HG02623 (cell line): ENCODE measurements around the gene RERE.
"Not testable (repeated sequence)": the region's sequence is repeated elsewhere in the genome, so short reads cannot be mapped to it uniquely, and the experiment has no call there.

Source experiments
- ATAC-seq: cut with Tn5 transposase; IDR thresholded peaks from one replicate; pipeline ENCODE4 v1.9.1; 2021; ENCODE audit warnings: moderate library complexity; ENCODE audit not compliant: unreplicated experiment

RERE gene

DNA sequence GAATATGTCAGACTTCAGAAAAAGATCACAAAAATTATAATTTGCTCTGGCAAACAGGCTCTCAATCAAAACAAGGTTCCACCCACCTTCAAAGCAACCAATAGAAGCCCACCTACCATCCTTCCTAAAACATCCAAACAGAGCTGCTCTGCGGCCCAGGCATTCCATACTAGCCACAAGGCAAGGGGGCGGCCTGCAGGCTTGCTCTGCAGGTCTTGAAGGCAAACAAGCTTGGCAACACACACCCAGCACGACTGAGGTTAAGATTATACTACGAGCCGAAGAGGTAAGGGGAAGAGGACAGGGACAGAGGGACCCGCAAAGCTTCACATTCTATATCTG, 292.3 kb downstream of the RERE start:
- ATAC-seq: peak; percentile 9

DNA sequence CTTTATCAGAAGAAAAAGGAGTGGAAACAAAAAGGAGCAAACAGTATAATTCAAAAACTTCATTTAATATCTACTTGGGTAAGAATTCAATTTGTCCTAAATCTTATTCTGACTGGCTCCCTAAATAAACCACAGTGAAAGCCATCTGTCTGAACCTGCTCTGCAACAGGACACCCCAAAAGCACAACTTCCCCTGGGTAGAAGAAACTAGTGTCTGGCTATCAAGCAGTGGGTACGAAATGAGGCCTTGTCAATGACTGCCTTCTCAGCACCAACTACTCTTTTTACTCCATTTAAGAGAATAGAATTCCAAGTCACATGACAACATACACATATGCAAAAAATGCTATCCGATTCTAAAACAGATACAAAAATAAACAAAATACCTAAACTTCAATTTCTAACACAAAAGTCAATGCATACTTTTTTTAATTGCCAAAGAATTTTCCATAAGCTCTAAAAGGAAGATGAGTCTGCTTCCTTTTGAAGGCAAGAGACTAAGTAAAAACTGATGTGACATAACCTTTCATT, 292.7 kb downstream of the RERE start:
- no peak for ATAC-seq

DNA sequence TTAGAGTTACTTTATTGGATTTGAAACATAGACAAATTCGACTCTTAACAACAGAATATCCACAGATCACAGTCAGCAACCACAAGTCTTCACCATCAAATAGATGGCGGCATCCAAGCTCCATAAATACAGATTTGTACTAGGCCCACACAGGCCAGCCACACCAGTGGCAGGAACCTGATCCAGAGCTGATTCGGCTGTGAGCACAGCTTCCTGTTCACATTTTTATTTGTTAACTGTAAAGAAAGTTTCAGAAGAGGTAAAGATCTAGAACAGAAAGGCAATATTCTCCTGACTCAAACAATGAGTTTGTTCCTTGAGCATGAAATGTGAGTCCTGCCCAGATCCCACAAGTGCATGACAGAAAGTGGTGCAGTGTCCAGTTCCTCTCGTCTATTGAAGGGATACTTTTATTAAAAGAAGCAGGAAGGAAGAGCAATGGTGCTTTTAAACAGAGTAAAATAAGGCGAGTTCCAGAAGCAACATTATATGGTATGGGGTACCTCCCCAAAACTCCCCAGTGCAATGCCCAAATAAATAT, 293.7 kb downstream of the RERE start:
- ATAC-seq: no peak

DNA sequence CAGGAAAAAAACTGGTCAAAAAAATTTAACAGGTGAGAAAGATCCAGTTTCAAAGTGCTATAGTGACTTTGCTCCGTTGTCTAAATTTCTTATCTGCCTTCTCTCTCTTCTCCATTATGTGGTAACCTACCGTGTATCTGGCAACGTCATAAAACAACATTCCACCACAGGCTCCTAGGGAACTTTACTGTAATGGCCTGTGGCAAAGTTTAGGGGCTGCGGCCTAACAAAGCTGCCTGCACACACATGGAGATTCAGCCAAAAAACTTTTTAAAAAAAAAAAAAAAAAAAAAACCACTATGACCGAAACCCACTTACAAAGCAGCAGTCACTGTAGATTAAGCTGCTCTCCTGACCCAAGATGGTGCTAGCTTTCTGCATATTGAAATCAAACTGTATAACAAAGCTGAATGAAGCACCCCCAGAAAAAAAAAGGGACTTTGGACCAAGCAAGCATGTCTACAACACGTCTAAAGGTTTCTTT, 296.9 kb downstream of the RERE start:
- ATAC-seq: no peak

DNA sequence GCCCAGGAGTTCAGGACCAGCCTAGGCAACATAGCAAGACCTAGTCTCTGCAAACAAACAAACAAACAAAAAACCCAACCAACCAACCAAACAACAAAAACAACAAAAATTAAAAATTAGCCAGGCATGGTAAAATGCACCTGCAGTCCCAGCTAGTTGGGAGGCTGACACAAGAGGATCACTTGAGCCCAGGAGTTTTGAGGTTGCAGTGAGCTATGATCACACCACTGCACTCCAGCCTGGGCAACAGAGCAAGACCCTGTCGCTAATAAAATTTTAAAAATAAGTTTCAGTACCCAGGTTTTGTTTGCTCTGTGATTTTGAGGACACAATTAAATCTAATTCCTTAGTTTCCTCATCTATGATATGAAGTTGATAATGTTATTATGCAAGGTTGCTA, 298.3 kb downstream of the RERE start:
- ATAC-seq: no peak

DNA sequence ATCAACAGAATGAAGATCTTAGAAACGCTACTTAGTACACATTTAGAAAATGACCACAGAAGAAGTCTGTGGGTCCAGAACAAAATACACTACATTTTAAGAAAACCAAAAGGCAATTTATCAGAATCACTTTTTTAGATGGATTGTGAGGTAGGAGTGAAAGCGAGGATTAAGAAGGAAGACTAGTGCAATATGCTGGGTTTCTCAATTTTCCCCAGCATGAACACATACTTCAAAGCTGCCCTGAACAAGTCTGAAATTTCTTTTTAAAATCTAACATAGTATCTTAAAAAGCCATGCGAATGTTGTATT, 299.0 kb downstream of the RERE start:
- ATAC-seq: no peak

DNA sequence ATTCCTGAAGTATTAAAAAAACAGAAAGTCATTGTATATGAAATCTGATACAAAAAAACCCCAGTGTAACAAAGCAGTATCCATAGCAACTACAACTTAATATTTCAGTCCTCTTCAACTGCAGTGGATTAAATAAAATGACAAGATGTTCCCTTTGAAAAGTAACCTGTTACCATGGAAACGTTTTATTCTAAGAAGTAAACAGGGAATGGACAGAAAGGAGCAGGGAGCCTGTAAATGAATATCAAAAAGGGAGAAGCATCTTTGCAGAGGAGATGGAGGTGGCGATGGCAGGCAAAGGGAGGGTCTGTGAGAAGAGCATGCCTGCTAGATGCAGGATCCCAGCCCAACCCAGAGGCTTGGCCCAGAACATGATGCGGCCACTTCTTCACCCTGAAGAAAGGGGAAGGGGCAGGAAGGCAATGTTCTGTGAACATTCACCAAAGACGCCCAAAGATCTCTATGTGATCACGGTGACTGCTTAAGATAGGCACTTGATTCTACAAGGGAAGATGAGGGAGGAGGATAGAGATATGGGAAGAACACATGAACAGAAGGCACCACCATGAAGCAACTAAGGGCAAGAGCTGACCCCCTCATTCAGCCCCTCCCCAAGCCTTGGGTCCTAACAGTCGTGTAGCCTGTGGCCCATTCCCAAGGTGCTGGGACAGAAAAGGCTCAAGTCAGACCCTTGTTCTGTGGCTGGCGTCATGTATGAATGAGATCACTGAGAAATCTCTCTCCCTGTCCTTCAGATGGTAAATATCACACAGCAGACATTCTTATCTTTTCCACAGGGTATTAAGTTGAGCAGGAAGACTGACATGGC, 299.6 kb downstream of the RERE start:
- no peak for ATAC-seq

DNA sequence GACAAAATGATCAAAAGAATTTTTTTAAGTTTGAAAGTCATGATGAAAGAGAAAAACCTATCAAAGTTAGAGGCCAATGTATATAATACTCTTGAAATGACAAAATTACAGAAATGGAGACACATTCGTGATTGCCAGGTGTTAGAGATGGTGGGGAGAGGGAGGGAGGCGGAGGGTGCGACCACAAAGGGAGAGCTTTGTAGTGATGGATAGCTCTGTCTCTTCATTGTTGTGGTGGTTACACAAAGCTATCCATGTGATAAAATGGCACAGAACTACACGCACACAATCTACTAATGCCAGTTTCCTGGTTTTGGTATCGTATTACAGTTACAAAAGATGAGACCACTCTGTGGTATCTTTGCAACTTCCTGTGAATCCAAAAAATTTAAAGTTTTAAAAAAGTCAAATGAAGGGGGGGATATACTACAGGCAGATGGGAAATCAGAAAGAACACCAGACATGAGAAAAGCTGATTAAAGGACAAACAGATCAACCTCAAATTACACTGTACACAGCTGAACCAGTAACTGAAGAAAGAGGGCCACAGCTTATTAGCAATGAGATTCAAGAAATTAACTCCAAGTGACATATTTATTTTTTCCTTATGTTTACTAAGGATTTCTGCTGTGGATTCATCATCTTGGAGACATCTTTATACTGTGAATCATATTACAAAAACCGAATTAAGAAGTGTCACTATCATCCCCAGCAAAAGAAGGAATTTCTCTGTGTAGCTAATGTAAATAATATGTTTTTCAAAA, 300.5 kb downstream of the RERE start:
- no peak for ATAC-seq

DNA sequence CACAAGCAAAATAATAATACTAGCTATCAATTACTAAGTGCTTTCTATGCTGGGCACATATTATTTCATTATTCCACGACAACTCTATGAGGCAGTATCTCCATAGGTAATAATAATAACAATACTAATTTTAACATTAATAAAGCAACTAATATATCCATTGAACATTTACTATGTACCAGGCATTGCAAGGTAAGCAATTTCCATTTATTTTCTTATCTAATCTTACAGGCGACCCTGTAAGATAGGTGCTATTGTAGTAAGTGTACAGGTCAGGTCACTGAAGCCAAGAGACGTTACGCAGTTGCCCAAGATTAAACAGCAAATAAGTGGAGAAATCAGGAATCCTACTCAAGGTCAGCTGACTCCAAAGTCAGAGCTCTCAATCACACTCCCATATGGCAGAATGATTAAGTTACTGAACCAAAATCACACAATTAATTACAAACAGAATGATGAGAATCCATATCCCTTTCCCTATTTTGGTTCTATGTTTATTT, 301.1 kb downstream of the RERE start:
- no peak for ATAC-seq

DNA sequence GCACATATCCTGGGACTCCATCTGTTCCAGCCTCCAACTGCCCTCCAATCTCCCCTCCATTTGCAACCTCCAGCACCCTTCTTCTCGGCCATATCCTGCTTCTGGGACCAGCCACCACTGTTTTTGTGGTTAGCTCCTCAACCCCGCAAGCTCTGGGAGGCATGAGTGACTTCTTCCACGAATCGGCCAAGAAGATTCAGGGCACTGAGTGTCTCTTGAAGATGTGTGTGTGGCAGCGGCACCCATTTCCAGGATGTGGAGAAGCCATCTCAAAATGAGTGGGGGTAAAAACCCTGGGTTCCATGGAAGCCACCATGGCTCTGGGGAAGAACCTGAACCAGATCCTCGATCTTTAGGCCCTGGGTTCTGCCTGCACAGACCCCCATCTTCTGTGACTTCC, 304.9 kb downstream of the RERE start:
- ATAC-seq: no peak

DNA sequence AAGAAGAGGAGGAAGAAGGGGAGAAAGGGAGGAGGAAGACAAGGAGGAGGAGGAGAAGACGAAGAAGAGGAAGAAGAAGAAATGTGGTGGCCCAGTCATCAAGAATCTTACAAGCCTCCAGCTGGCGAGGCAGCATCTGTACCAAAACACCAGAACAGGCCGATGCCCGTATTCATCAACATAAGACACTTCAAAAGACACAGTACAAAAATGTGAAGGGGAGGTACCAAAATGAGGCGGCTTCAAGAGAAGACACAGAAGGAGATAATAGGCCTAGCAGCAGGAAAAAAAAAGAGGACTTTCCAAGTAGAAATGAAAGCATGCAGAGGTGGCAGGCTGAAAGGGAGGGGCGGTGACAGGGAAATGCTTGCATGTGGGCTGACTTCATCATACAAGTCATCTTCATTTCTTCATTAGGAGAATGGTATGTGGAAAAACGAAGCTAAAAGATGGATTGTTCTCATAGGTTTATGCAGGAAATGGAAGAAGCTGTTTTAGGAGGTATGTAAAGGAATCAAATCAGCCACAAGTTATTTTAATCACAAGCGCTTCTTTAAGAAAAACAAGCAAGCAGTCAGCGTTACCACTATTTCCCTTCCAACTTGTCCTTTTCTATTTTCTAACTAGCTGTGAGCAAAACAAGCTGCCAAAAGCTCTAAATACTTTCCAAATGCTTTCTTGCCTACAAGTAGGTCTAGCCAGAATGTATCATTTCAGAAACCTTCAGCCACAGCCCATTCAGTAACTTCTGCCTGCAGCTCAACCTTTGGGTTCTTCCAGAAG, 307.2 kb downstream of the RERE start:
- ATAC-seq: no peak

DNA sequence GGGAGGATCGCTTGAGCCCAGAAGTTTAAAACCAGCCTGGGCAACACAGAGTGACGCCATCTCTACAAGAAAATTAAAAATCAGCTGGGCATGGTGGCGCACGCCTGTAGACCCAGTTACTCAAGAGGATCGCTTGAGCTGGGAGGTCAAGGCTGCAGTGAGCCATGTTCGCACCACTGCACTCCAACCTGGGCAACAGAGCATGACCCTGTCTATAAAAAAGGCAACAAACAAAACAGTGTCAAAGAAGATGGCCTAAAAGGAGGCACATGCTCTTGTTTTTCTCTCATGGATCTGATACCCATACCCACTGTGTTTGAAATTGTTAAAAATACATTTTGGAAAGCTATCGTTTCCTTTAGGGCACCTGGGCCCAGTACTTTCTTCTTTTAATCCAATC, 307.9 kb downstream of the RERE start:
- ATAC-seq: no peak

DNA sequence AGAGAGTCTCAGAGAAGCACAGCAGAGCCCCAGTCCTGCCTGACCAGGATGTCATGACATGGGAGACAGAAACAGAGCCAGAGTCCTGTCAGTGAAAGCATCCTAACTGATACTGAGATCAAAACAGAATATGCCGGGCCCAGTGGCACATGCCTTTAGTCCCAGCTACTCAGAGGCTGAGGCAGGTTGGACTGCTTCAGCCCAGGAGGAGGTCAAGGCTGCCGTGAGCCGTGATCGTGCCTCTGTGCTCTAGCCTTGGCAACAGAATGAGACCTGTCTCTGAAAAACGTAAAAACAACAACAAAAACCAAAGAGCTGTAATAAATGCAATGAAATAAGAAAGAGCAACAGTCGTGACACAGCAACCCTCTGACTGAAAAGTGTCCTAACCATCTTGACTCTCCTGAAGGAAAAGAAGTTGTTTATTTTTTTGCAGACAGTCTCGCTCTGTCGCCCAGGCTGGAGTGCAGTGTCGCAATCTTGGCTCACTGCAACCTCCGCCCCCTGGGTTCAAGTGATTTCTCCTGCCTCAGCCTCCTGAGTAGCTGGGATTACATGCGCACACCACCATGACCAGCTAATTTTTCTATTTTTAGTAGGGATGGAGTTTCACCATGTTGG, 310.3 kb downstream of the RERE start:
- ATAC-seq: no peak

DNA sequence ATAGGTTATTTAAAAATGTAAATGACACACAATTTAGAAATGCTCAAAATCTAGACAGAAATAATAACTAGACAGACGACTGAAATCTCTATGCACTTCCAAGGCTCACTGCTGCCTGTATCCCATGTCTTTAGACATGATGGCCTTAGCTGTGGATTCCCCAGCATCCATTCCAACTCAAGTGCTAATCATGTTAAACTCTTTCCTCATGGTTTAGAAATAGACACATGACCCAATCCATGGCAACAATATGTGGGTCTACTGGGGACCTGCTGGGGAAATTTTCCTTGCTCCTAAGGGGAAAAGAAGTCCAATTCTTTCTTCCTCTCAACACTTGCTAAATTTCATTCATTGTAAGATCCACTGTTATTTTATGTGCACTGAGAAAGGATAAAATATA, 311.0 kb downstream of the RERE start:
- ATAC-seq: no peak

DNA sequence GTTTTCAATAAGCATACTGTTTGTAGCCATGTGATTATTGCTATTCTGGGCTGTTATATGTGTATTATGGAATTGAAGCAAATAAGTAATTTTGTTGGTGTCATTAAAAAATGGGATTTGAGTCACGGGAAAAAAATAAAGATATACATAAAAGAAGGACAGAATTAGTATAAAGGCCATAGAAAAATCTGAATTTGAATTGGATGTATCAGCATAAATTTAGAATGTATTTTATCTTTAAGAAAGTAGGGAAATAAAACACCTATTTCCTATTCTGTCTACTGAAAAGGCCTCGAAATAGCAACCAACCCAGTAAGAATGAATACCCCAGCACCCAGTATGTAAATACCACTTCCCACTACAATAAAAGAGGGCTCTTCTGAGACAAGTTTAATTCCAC, 313.6 kb downstream of the RERE start:
- ATAC-seq: no peak

DNA sequence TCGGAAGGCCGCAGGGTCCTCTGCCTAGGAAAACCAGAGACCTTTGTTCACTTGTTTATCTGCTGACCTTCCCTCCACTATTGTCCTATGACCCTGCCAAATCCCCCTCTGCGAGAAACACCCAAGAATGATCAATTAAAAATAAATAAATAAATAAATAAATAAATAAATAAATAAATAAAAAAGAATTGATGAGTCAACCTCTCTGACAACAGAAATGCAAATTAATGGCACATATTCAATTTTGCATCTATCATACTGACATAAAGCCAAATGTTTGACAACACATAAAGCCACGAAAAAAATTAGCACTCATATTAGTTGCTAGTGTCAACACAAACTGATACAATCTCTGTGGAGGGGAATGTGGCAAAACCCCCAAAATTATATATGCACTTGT, 314.5 kb downstream of the RERE start:
- not testable (repeated sequence) for ATAC-seq

DNA sequence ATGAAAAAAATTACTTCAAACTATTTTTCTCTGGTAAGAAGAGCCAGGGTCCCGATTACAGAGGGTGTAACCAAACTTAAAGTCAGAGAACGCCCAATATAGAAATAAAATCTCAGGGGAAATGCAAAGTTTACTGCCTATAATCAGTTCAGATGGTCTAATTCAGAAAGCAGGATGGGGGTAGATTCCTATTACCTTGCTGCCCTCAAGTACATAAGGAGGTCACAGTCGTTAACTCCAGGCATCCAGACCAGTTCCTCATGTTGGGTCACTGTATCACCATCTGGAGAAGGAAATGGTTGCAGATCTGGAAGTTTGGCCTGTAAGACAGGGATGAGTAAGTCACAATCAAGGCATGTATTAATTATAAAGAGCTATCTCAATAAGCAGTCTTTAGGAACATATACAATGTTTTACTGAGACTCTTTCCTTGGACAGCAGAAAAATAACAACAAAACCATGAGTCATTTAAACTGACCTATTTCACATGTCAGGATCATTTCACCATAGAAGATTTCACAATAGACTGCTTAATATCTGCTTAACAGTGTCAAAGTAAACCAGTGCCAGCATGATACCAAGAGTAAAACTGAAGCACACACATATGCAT, 320.1 kb downstream of the RERE start:
- no peak for ATAC-seq

DNA sequence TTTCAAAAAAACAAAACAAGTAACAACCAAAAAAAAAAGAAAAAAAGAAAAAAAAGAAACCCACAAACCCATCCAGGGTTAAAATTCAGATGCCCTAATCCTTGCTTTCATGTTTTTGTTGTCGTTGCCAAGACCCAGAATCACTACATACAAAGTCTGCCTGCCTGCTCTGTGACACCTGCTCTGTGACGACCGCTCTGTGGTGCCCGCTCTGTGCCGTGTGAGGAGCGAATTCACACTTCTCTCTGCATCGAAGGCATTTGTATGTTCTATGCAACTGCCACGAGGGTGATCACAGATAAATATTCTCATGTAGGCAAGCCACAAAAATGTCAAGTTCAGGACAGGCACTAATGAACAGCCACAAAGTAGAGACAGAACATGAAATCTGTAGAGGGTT, 321.0 kb downstream of the RERE start:
- no peak for ATAC-seq

DNA sequence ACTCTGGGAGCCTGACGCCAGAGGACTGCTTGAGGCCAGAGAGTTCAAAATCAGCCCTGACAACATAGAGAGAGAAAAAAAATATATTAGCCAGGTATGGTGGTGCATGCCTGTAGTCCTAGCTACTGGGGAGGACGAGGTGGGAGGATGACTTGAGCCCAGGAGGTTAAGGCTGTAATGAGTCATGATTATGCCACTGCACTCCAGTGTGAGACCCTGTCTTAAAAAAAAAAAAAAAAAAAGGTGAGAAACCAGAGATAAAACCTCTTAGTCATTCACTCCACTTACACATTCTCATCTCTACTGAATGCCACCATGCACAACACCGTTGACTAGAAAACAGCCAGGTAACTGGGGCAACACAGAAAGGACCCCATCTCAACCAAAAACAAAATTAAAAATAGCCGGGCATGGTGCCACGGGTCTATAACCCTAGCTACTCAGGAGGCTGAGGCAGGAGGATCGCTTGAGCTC, 321.5 kb downstream of the RERE start:
- ATAC-seq: no peak

DNA sequence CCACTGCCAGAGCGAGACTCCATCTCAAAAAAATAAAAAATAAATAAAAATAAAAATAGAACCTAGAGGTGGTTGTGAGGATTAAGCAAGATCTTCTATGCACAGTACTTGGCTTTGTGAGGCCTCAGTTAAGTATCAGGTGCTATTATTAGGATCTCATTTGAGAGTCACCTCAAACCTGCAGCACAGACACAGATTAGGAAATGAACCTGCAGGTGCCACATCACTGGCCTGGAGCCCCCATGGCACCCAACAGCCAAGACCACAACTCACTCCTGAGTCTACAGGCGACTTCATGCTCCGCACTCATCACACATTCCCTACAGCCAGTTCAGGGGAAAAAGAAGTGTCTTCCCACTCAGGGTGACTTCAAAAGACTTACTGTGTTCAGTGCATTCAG, 322.8 kb downstream of the RERE start:
- no peak for ATAC-seq
